Tibial nerve (tissue), 4 donors: ENCODE results near the gene HPSE2.

ENCODE experiments used
- CTCF ChIP-seq, 5 experiments: fragments of 200-600 bp in 3 of 5; fragments of 450-650 bp in 2 of 5; sonication (generic) in 3 of 5; IDR thresholded peaks; one replicate each; pipeline ENCODE4 v1.5.1; 2016 to 2019; ENCODE audit warnings: antibody characterized with exemption in 5 of 5, mild to moderate bottlenecking in 3 of 5, moderate library complexity in 2 of 5
- EP300 ChIP-seq, 2 donors: sonication (generic); formaldehyde crosslinking; IDR thresholded peaks; one replicate each; pipeline ENCODE4 v1.6.1; 2017; ENCODE audit warnings: antibody characterized with exemption in 2 of 2, mild to moderate bottlenecking in 1 of 2
- POLR2A ChIP-seq, 2 donors: fragments of 450-650 bp; IDR thresholded peaks; one replicate each; pipeline ENCODE4 v1.6.1; 2017; ENCODE audit warnings: antibody characterized with exemption in 2 of 2, mild to moderate bottlenecking in 2 of 2, moderate library complexity in 2 of 2

GRCh38 chr10:98609265-98609664, 626.4 kb downstream of the HPSE2 start:
- no peak for TF ChIP-seq CTCF (IDR thresholded peaks at IDR 0.05)
- TF ChIP-seq POLR2A (IDR thresholded peaks at IDR 0.05): no peak
- TF ChIP-seq EP300 (IDR thresholded peaks at IDR 0.05): no peak
